Ovary (tissue), 3 donors: ENCODE data around the gene CMTM1.

Source experiments
- CTCF ChIP-seq, 3 donors: fragments of 450-650 bp in 2 of 3; fragments of 200-600 bp in 1 of 3; IDR thresholded peaks; one replicate each; pipeline versions ENCODE4 v1.5.1 to v1.8.0; 2016 to 2022; ENCODE audit warnings: antibody characterized with exemption in 3 of 3, mild to moderate bottlenecking in 1 of 3
- EP300 ChIP-seq: sonication (generic); formaldehyde crosslinking; IDR thresholded peaks from one replicate; pipeline ENCODE4 v1.6.1; 2017; ENCODE audit warnings: antibody characterized with exemption
- POLR2A ChIP-seq: fragments of 450-650 bp; IDR thresholded peaks from one replicate; pipeline ENCODE4 v1.6.1; 2017; ENCODE audit warnings: antibody characterized with exemption, mild to moderate bottlenecking, moderate library complexity
- donor health status: DM: no; HTN: no; CAD: no.

GRCh38 chr16:66562409-66562808 is 3.8 kb upstream of the CMTM1 start:
- no peak for TF ChIP-seq POLR2A
- no peak for TF ChIP-seq CTCF (IDR thresholded peaks at IDR 0.05)
- no peak for TF ChIP-seq EP300
